K562 (cell line): Measurements from ENCODE around the gene AP2M1. TPM values are rescaled to one million over a fixed set of nuclear protein-coding genes. Genes with fewer than 3 reads are reported as not detected.

ENCODE experiments used
- ATAC-seq: fragments of 200-7000 bp; cut with Tn5 transposase; 3 replicates; pipeline ENCODE4 v1.9.1; 2020; ENCODE audit warnings: moderate library complexity
- BruUV-seq: library from RNA; stranded (reverse); fragments of 400-500 nt; replicated peaks from 2 replicates; lab custom pipeline; 2021; lab: Mats Ljungman, UMichigan
- CTCF ChIA-PET: fragments of 300-600 bp; formaldehyde crosslinking; extraction: SDS; loops from one replicate; lab custom pipeline; 2021; ENCODE audit warnings: low intra/inter-chr PET ratio; lab: Yijun Ruan, JAX
- POLR2A ChIA-PET: fragments of 300-600, 350-650 bp; sonication (Branson Sonifier 250); formaldehyde crosslinking; extraction: SDS; loops from one replicate; lab custom pipeline; 2021; ENCODE audit warnings: antibody characterized with exemption, inconsistent platforms; lab: Yijun Ruan, JAX
- DNase-seq, 4 experiments: peaks; one replicate each; pipeline versions ENCODE4 v3.0.0 to v3.0.0-alpha.2; 2011 to 2018; ENCODE audit warnings: low spot score in 3 of 4, mixed read lengths in 3 of 4; ENCODE audit errors: extremely low read depth in 1 of 4
- FAIRE-seq: peaks from 2 replicates; lab custom pipeline; 2011; peaks lifted over from hg19 to GRCh38; lab: Jason Lieb, UNC
- H2AFZ ChIP-seq: 2 replicates; pipeline ENCODE4 v1.6.0; 2011; ENCODE audit warnings: low read depth, low read length, control low read depth, inconsistent platforms
- H3K27ac ChIP-seq: fragments of 200-600 bp; 3 replicates; pipeline ENCODE4 v1.8.0; 2011; ENCODE audit warnings: low read depth, mild to moderate bottlenecking, control low read depth, inconsistent platforms, low read length, moderate library complexity, mixed read lengths; ENCODE audit errors: extremely low read depth
- H3K27me3 ChIP-seq, 2 experiments: fragments of 300-600 bp in 1 of 2; 2 replicates in 1 of 2; 3 replicates in 1 of 2; pipeline versions ENCODE4 v1.6.0 to v1.8.0; 2011; ENCODE audit warnings: inconsistent platforms in 2 of 2, low read length in 2 of 2, mild to moderate bottlenecking in 1 of 2, mixed read lengths in 1 of 2, moderate library complexity in 1 of 2; ENCODE audit not compliant: control insufficient read depth in 2 of 2, insufficient read depth in 2 of 2
- H3K36me3 ChIP-seq: fragments of 300-600 bp; 3 replicates; pipeline ENCODE4 v1.8.0; 2011; ENCODE audit warnings: mild to moderate bottlenecking, low read length, inconsistent platforms; ENCODE audit not compliant: control insufficient read depth, insufficient read depth
- H3K4me1 ChIP-seq, 2 experiments: fragments of 200-600 bp in 1 of 2; replicated peaks in 1 of 2; 2 replicates in 1 of 2; 3 replicates in 1 of 2; pipeline versions ENCODE4 v1.5.1 to v1.8.0; 2011; ENCODE audit warnings: inconsistent platforms in 2 of 2, low read length in 2 of 2, mild to moderate bottlenecking in 1 of 2, mixed read lengths in 1 of 2, moderate library complexity in 1 of 2; ENCODE audit not compliant: control insufficient read depth in 2 of 2, insufficient read depth in 2 of 2
- H3K4me2 ChIP-seq: 2 replicates; pipeline ENCODE4 v1.6.1; 2011; ENCODE audit warnings: low read length, control low read depth, inconsistent platforms, mixed read lengths; ENCODE audit not compliant: insufficient read depth
- H3K4me3 ChIP-seq: fragments of 200-600 bp; sonication (generic), shearing (Covaris generic); 2 replicates; pipeline ENCODE4 v1.5.1; 2016; ENCODE audit warnings: control low read depth, inconsistent platforms
- H3K79me2 ChIP-seq: fragments of 200-600 bp; 3 replicates; pipeline ENCODE4 v1.8.0; 2011; ENCODE audit warnings: low read length, inconsistent platforms; ENCODE audit not compliant: control insufficient read depth, insufficient read depth
- H3K9ac ChIP-seq, 2 experiments: 2 replicates each; pipeline versions ENCODE4 v1.6.0 to v1.6.1; 2011; ENCODE audit warnings: low read depth in 2 of 2, low read length in 2 of 2, control low read depth in 1 of 2, inconsistent platforms in 1 of 2, mild to moderate bottlenecking in 1 of 2, mixed read lengths in 1 of 2; ENCODE audit not compliant: insufficient read depth in 1 of 2
- H3K9me1 ChIP-seq: one replicate; pipeline ENCODE4 v1.6.0; 2011; ENCODE audit warnings: inconsistent platforms, mild to moderate bottlenecking, low read length, moderate library complexity; ENCODE audit not compliant: control insufficient read depth, insufficient read depth
- H3K9me3 ChIP-seq: replicated peaks from 2 replicates; pipeline ENCODE4 v1.5.1; 2011; ENCODE audit warnings: low read depth, low read length, inconsistent platforms; ENCODE audit not compliant: control insufficient read depth, insufficient read depth
- H4K20me1 ChIP-seq: replicated peaks from 2 replicates; pipeline ENCODE4 v1.6.1; 2011; ENCODE audit warnings: low read length, inconsistent platforms, mixed read lengths; ENCODE audit not compliant: control insufficient read depth, insufficient read depth
- AFF4 ChIP-seq: sonication (generic); formaldehyde crosslinking; IDR thresholded peaks from 2 replicates; pipeline ENCODE4 v1.8.0; 2023; ENCODE audit warnings: mild to moderate bottlenecking, missing genetic modification reagents
- ILF3 ChIP-seq: fragments of 450-650 bp; IDR thresholded peaks from 2 replicates; pipeline ENCODE4 v1.6.1; 2018; ENCODE audit warnings: antibody characterized with exemption, mild to moderate bottlenecking, moderate library complexity, borderline replicate concordance
- LARP7 ChIP-seq: fragments of 450-650 bp; IDR thresholded peaks from 2 replicates; pipeline ENCODE4 v1.6.1; 2016
- MCM7 ChIP-seq, 2 experiments: fragments of 450-650 bp; IDR thresholded peaks; 2 replicates each; pipeline ENCODE4 v1.6.1; 2016 to 2018
- POLR2B ChIP-seq: fragments of 450-650 bp; IDR thresholded peaks from 2 replicates; pipeline ENCODE4 v1.6.1; 2018; ENCODE audit warnings: low read depth; ENCODE audit not compliant: partially characterized antibody
- RBFOX2 ChIP-seq: fragments of 200-400 bp; formaldehyde crosslinking; IDR thresholded peaks from 2 replicates; pipeline ENCODE4 v1.6.1; 2017; ENCODE audit warnings: low read depth, mild to moderate bottlenecking, low read length, moderate library complexity
- RREB1 ChIP-seq: fragments of 250-450 bp; sonication (Bioruptor Pico); IDR thresholded peaks from 2 replicates; pipeline ENCODE4 v1.4.0; 2020
- SAFB2 ChIP-seq: fragments of 200-400 bp; formaldehyde crosslinking; IDR thresholded peaks from 2 replicates; pipeline ENCODE4 v1.6.1; 2018; ENCODE audit warnings: borderline replicate concordance, low read length, low read depth, moderate library complexity; ENCODE audit not compliant: severe bottlenecking
- SMARCB1 ChIP-seq: IDR thresholded peaks from 2 replicates; pipeline ENCODE4 v1.6.1; 2011; ENCODE audit warnings: improper control_type of control experiment, low read depth; ENCODE audit not compliant: insufficient read length
- ZFPM2 ChIP-seq: fragments of 250-450 bp; sonication (Bioruptor Pico); IDR thresholded peaks from 2 replicates; pipeline ENCODE4 v1.5.1; 2022; ENCODE audit warnings: mild to moderate bottlenecking
- ZNF395 ChIP-seq: fragments of 200-800 bp; sonication (Bioruptor generic); IDR thresholded peaks from 2 replicates; pipeline ENCODE4 v1.6.1; 2017; ENCODE audit warnings: missing genetic modification characterization, missing compliant biosample characterization
- WGBS: fragments of 100-300 bp; shearing (Covaris generic); methylation state at CpG from one replicate; pipeline ENCODE4 v1.1.6; 2016; ENCODE audit warnings: low coverage, mixed read lengths; ENCODE audit not compliant: insufficient coverage; ENCODE audit errors: missing lambda C conversion rate; 5-methylcytosine and 5-hydroxymethylcytosine counted together
- in situ Hi-C: fragments of 300-500 bp; cut with MboI; formaldehyde crosslinking; loops from 4 replicates; pipeline ENCODE4 v1.15.0; 2018; ENCODE audit warnings: inconsistent platforms, mixed read lengths
- intact Hi-C: fragments of 100-400 bp; cut with micrococcal nuclease; formaldehyde crosslinking; loops from 2 replicates; pipeline ENCODE4 v1.14.2; 2022
- polyA plus RNA-seq, 8 experiments: library from polyadenylated mRNA; depleted of rRNA in 4 of 8; stranded (reverse) in 5 of 8; unstranded in 3 of 8; fragments of >200 nt; fragmentation: Nextera tagmentation in 2 of 8; fragmentation: Illumina TruSeq in 1 of 8; extraction: Ambion mirVana in 2 of 8; extraction: Trizol in 1 of 8; gene quantifications; 2 replicates each; pipeline versions ENCODE4 v1.2.1 to v1.2.3, GENCODE V29; 2011 to 2014; ENCODE audit warnings: inconsistent platforms in 1 of 8, missing spikeins in 1 of 8
- total RNA-seq, 7 experiments: library from RNA; depleted of rRNA in 6 of 7; stranded (reverse); fragments of >200 nt in 6 of 7; fragmentation: Illumina TruSeq in 2 of 7; extraction: Trizol in 2 of 7; gene quantifications; 2 replicates each; pipeline versions ENCODE4 v1.2.1 to v1.2.3, GENCODE V29; 2011 to 2021; ENCODE audit warnings: low replicate concordance in 1 of 7

The AP2M1 gene
- total and polyA plus RNA-seq, 9 of the 15 experiments (the other 6 are each of a cell fraction or from before 2014, with no cell fraction given) = 118 to 505 (median 296) TPM

- 0 out of 2 replicates have a peak overlapping the region, but pooled peaks have one; percentile 91 for H2AFZ ChIP-seq
- ChIA-PET CTCF (no interaction called here), POLR2A (interaction anchor here (0.7 to 4.2 kb wide), 5 partner anchors 16 to 272 kb away, joined by 3 to 27 read pairs (median 4); partner anchors contain the start of gene ABCC5)
- FAIRE-seq (no peak), DNase-seq (peak in 3 of 4 experiments; percentile 30 to 49 (median 44)), ATAC-seq (peak; percentile 49)
- peak overlapping the region; percentile 95 for H3K4me2 ChIP-seq
- intact Hi-C loops = no loop called here
- no TSS peak for BruUV-seq
- peaks cover 29 to 30% of the 10 kb centered on the region in 2 experiments; a peak in 4 of 5 replicates for H3K4me1 ChIP-seq
- no peaks in the 10 kb centered on the region for H3K27me3 ChIP-seq
- H3K9ac ChIP-seq = peak overlapping the region; percentile 78 to 98
- peaks cover 6% of the 10 kb centered on the region; the same call in 1 of the 3 replicates for H3K36me3 ChIP-seq
- in situ Hi-C loops = no loop called here
- H3K9me1 ChIP-seq = no peaks in the 10 kb centered on the region
- peak overlapping the region; percentile 71 for H3K4me3 ChIP-seq
- 3% methylated on average over 5 of the region's 6 CpGs for WGBS
- peak overlapping the region; percentile 88 for H3K27ac ChIP-seq
- no peaks in the 10 kb centered on the region; the same call in 1 of the 2 replicates for H4K20me1 ChIP-seq
- H3K9me3 ChIP-seq = no peaks in the 10 kb centered on the region
- H3K79me2 ChIP-seq = peaks cover 49% of the 10 kb centered on the region
- TF ChIP-seq AFF4 (CRISPR knock-in tag) = 0 out of 2 replicates have a peak, but pooled peaks have one; percentile 13
- peak; percentile 38; the same call in 1 of the 2 replicates for TF ChIP-seq RBFOX2
- no peak for TF ChIP-seq RREB1 (CRISPR knock-in tag)
- no peak for TF ChIP-seq SAFB2
- TF ChIP-seq ZFPM2 = no peak
- no peak for TF ChIP-seq MCM7 (IDR thresholded peaks at IDR 0.05)
- TF ChIP-seq SMARCB1 = no peak
- TF ChIP-seq POLR2B = no peak
- TF ChIP-seq ILF3 = no peak
- no peak for TF ChIP-seq LARP7
- no peak for TF ChIP-seq ZNF395 (CRISPR knock-in tag)
Measured at GRCh38 chr3:184156522-184156955, 18.1 kb upstream of the AP2M1 start.
